Measurements from ENCODE around the gene CSNK1G3. TPM values are rescaled to one million over a fixed set of nuclear protein-coding genes. Genes with fewer than 3 reads are reported as not detected.

The CSNK1G3 gene
- total RNA-seq, 1 experiment from 2014 or later = 21.6 TPM

- Histone ChIP-seq H3K27me3 (ENCODE audit: low read length) (no peaks in the 10 kb centered on the region), H3K9me3 (ENCODE audit: low read length) (no peaks in the 10 kb centered on the region), H3F3A (ENCODE audit: low read length, unreplicated experiment) (no peaks in the 10 kb centered on the region), H3K9ac (ENCODE audit: low read length) (no peak overlapping the region), H4K20me1 (ENCODE audit: low read length) (no peaks in the 10 kb centered on the region), H3K4me2 (ENCODE audit: low read length) (no peak overlapping the region), H2AFZ (ENCODE audit: low read length) (no peak overlapping the region), H3K9me2 (replicated peaks; ENCODE audit: low read length) (no peaks in the 10 kb centered on the region), H3K4me3 (ENCODE audit: low read length) (no peak overlapping the region), H3K4me1 (ENCODE audit: insufficient read depth, low read length) (peaks cover 10% of the 10 kb centered on the region; the same call in 1 of the 2 replicates), H3K36me3 (ENCODE audit: low read depth, low read length) (no peaks in the 10 kb centered on the region), H3K27ac (ENCODE audit: low read length) (no peak overlapping the region), H3K79me2 (ENCODE audit: low read length) (peaks cover 9% of the 10 kb centered on the region; the same call in 1 of the 2 replicates)
- ChIA-PET POLR2A (ENCODE audit: unreplicated experiment) (no interaction called here), CTCF (no interaction called here)
- intact Hi-C loops (cut with micrococcal nuclease) = loop anchor here (5.0 kb wide), 1 partner anchor 37 kb away; the partner anchor contains the start of gene CSNK1G3
- DNase-seq = no peak
- TF ChIP-seq EZH2phosphoT487 (IDR thresholded peaks at IDR 0.05; ENCODE audit: borderline replicate concordance, low read length) (no peak), EZH2 (IDR thresholded peaks at IDR 0.05; ENCODE audit: low read length, unreplicated experiment) (no peak), CTCF (conservative IDR thresholded peaks at IDR 0.05; ENCODE audit: low read depth, low read length) (no peak)
- ATAC-seq = no peak
- no TSS peak for BruUV-seq (replicated peaks)
These were observed 37.4 kb downstream of the CSNK1G3 start for GRCh38 chr5:123549256-123549904.

GRCh38 chr5:123554601-123555000 is 42.6 kb downstream of the CSNK1G3 start:
- H3K9ac ChIP-seq (ENCODE audit: low read length) = no peak overlapping the region
- no peaks in the 10 kb centered on the region for H4K20me1 ChIP-seq (ENCODE audit: low read length)
- BruUV-seq (replicated peaks) = no TSS peak
- H3K79me2 ChIP-seq (ENCODE audit: low read length) = no peaks in the 10 kb centered on the region
- DNase-seq (no peak), ATAC-seq (no peak; the same call in 1 of the 2 replicates)
- no peaks in the 10 kb centered on the region for H3K9me3 ChIP-seq (ENCODE audit: low read length)
- no peaks in the 10 kb centered on the region for H3K4me1 ChIP-seq (ENCODE audit: insufficient read depth, low read length)
- TF ChIP-seq EZH2 (IDR thresholded peaks at IDR 0.05; ENCODE audit: low read length, unreplicated experiment) (no peak), CTCF (conservative IDR thresholded peaks at IDR 0.05; ENCODE audit: low read depth, low read length) (no peak), EZH2phosphoT487 (IDR thresholded peaks at IDR 0.05; ENCODE audit: borderline replicate concordance, low read length) (no peak)
- H3K27me3 ChIP-seq (ENCODE audit: low read length) = no peaks in the 10 kb centered on the region
- CTCF ChIA-PET = no interaction called here
- H3K27ac ChIP-seq (ENCODE audit: low read length) = no peak overlapping the region
- no peak overlapping the region for H3K4me3 ChIP-seq (ENCODE audit: low read length)
- no peak overlapping the region for H2AFZ ChIP-seq (ENCODE audit: low read length)
- POLR2A ChIA-PET (ENCODE audit: unreplicated experiment) = no interaction called here
- intact Hi-C loops (cut with micrococcal nuclease) = no loop called here
- no peaks in the 10 kb centered on the region for H3F3A ChIP-seq (ENCODE audit: low read length, unreplicated experiment)
- H3K4me2 ChIP-seq (ENCODE audit: low read length) = no peak overlapping the region
- no peaks in the 10 kb centered on the region for H3K9me2 ChIP-seq (replicated peaks; ENCODE audit: low read length)
- no peaks in the 10 kb centered on the region for H3K36me3 ChIP-seq (ENCODE audit: low read depth, low read length)

GRCh38 chr5:123557907-123558306 is 45.9 kb downstream of the CSNK1G3 start:
- CTCF ChIA-PET = no interaction called here
- no peak for ATAC-seq

More at GRCh38 chr5:123557907-123558306, 45.9 kb downstream of the CSNK1G3 start:
- H3K36me3 ChIP-seq (ENCODE audit: low read depth, low read length) = no peaks in the 10 kb centered on the region
- no peaks in the 10 kb centered on the region for H3K9me2 ChIP-seq (replicated peaks; ENCODE audit: low read length)
- no peaks in the 10 kb centered on the region for H4K20me1 ChIP-seq (ENCODE audit: low read length)
- no peaks in the 10 kb centered on the region for H3K79me2 ChIP-seq (ENCODE audit: low read length)
- H3K27ac ChIP-seq (ENCODE audit: low read length) = no peak overlapping the region
- H3K9ac ChIP-seq (ENCODE audit: low read length) = no peak overlapping the region
- POLR2A ChIA-PET (ENCODE audit: unreplicated experiment) = no interaction called here
- no peak overlapping the region for H2AFZ ChIP-seq (ENCODE audit: low read length)
- no peak overlapping the region for H3K4me2 ChIP-seq (ENCODE audit: low read length)
- DNase-seq = no peak
- H3K4me1 ChIP-seq (ENCODE audit: insufficient read depth, low read length) = no peaks in the 10 kb centered on the region
- no peaks in the 10 kb centered on the region for H3K27me3 ChIP-seq (ENCODE audit: low read length)
- no peaks in the 10 kb centered on the region for H3F3A ChIP-seq (ENCODE audit: low read length, unreplicated experiment)
- H3K9me3 ChIP-seq (ENCODE audit: low read length) = no peaks in the 10 kb centered on the region
- intact Hi-C loops (cut with micrococcal nuclease) = no loop called here
- no peak overlapping the region for H3K4me3 ChIP-seq (ENCODE audit: low read length)
- no TSS peak for BruUV-seq (replicated peaks)
- TF ChIP-seq EZH2phosphoT487 (IDR thresholded peaks at IDR 0.05; ENCODE audit: borderline replicate concordance, low read length) (no peak), CTCF (conservative IDR thresholded peaks at IDR 0.05; ENCODE audit: low read depth, low read length) (no peak), EZH2 (IDR thresholded peaks at IDR 0.05; ENCODE audit: low read length, unreplicated experiment) (no peak)
